Liver (tissue), 9 donors: Measurements from ENCODE around the gene PAN2. TPM values are rescaled to one million over a fixed set of nuclear protein-coding genes. Genes with fewer than 3 reads are reported as not detected.
A peak's percentile ranks its signal among the peaks of the same experiment; 100 is the strongest.

Experiments
- DNase-seq: peaks from one replicate; pipeline ENCODE4 v3.0.0-alpha.2; 2017; ENCODE audit warnings: low spot score
- H3K27ac ChIP-seq, 2 donors: one replicate each; pipeline ENCODE4 v1.7.0; 2013; ENCODE audit warnings: inconsistent platforms in 2 of 2, low read length in 2 of 2, control low read depth in 1 of 2, low read depth in 1 of 2, mild to moderate bottlenecking in 1 of 2
- H3K27me3 ChIP-seq, 4 donors: one replicate each; pipeline versions ENCODE4 v1.6.1 to v1.7.0; 2013; ENCODE audit warnings: low read length in 3 of 4, inconsistent platforms in 1 of 4, mild to moderate bottlenecking in 1 of 4, moderate library complexity in 1 of 4; ENCODE audit not compliant: control insufficient read depth in 4 of 4, insufficient read depth in 4 of 4
- H3K36me3 ChIP-seq, 4 donors: one replicate each; pipeline versions ENCODE4 v1.6.1 to v1.7.0; 2013; ENCODE audit warnings: low read length in 3 of 4, mild to moderate bottlenecking in 3 of 4, low read depth in 1 of 4, moderate library complexity in 1 of 4; ENCODE audit not compliant: control insufficient read depth in 4 of 4, insufficient read depth in 3 of 4
- H3K4me1 ChIP-seq, 4 donors: one replicate each; pipeline versions ENCODE4 v1.6.1 to v1.7.0; 2013; ENCODE audit warnings: low read length in 3 of 4, mild to moderate bottlenecking in 3 of 4, moderate library complexity in 1 of 4; ENCODE audit not compliant: control insufficient read depth in 4 of 4, insufficient read depth in 4 of 4
- H3K4me3 ChIP-seq, 3 donors: one replicate each; pipeline versions ENCODE4 v1.6.1 to v1.7.0; 2013; ENCODE audit warnings: low read length in 3 of 3, control low read depth in 1 of 3, low read depth in 1 of 3, mild to moderate bottlenecking in 1 of 3
- H3K9ac ChIP-seq, 2 donors: one replicate each; pipeline ENCODE4 v1.7.0; 2013; ENCODE audit warnings: low read length in 2 of 2, mild to moderate bottlenecking in 2 of 2, moderate library complexity in 2 of 2, control low read depth in 1 of 2, low read depth in 1 of 2
- H3K9me3 ChIP-seq, 4 donors: one replicate each; pipeline versions ENCODE4 v1.6.1 to v1.7.0; 2013; ENCODE audit warnings: low read length in 3 of 4; ENCODE audit not compliant: control insufficient read depth in 4 of 4
- ATF3 ChIP-seq: IDR thresholded peaks from 2 replicates; pipeline ENCODE4 v1.6.1; 2016; ENCODE audit warnings: antibody characterized with exemption
- CTCF ChIP-seq: fragments of 150-350 bp; IDR thresholded peaks from 2 replicates; pipeline ENCODE4 v1.5.1; 2017; ENCODE audit warnings: improper control_type of control experiment, low read depth, low read length; ENCODE audit not compliant: missing input control
- EGR1 ChIP-seq, 2 donors: IDR thresholded peaks; 2 replicates each; pipeline ENCODE4 v1.6.1; 2016 to 2018; ENCODE audit warnings: antibody characterized with exemption in 2 of 2, low read depth in 2 of 2
- FOXA1 ChIP-seq: IDR thresholded peaks from 2 replicates; pipeline ENCODE4 v1.6.1; 2016; ENCODE audit warnings: antibody characterized with exemption
- FOXA2 ChIP-seq: IDR thresholded peaks from 2 replicates; pipeline ENCODE4 v1.6.1; 2016; ENCODE audit warnings: antibody characterized with exemption
- GABPA ChIP-seq, 2 donors: IDR thresholded peaks in 1 of 2; conservative IDR thresholded peaks in 1 of 2; 2 replicates each; pipeline ENCODE4 v1.6.1; 2016; ENCODE audit warnings: antibody characterized with exemption in 2 of 2, mild to moderate bottlenecking in 1 of 2, moderate library complexity in 1 of 2
- HNF4A ChIP-seq, 2 donors: conservative IDR thresholded peaks; 2 replicates each; pipeline ENCODE4 v1.6.1; 2016; ENCODE audit warnings: antibody characterized with exemption in 2 of 2, mild to moderate bottlenecking in 2 of 2
- HNF4G ChIP-seq: IDR thresholded peaks from 2 replicates; pipeline ENCODE4 v1.6.1; 2016; ENCODE audit warnings: antibody characterized with exemption
- JUND ChIP-seq, 2 donors: IDR thresholded peaks; 2 replicates each; pipeline ENCODE4 v1.6.1; 2016; ENCODE audit warnings: antibody characterized with exemption in 2 of 2
- MAX ChIP-seq: IDR thresholded peaks from 2 replicates; pipeline ENCODE4 v1.6.1; 2016; ENCODE audit warnings: antibody characterized with exemption
- NR2F2 ChIP-seq: IDR thresholded peaks from 2 replicates; pipeline ENCODE4 v1.6.1; 2016; ENCODE audit warnings: antibody characterized with exemption
- RAD21 ChIP-seq, 2 donors: IDR thresholded peaks; 2 replicates each; pipeline ENCODE4 v1.6.1; 2016; ENCODE audit warnings: antibody characterized with exemption in 2 of 2, mild to moderate bottlenecking in 2 of 2
- REST ChIP-seq: IDR thresholded peaks from 2 replicates; pipeline ENCODE4 v1.6.1; 2016; ENCODE audit warnings: antibody characterized with exemption, mild to moderate bottlenecking
- RXRA ChIP-seq, 2 donors: IDR thresholded peaks; 2 replicates each; pipeline ENCODE4 v1.6.1; 2017 to 2018; ENCODE audit warnings: antibody characterized with exemption in 2 of 2, mild to moderate bottlenecking in 1 of 2
- SP1 ChIP-seq: IDR thresholded peaks from 2 replicates; pipeline ENCODE4 v1.6.1; 2018; ENCODE audit warnings: antibody characterized with exemption, mild to moderate bottlenecking
- TAF1 ChIP-seq: conservative IDR thresholded peaks from 2 replicates; pipeline ENCODE4 v1.6.1; 2016; ENCODE audit warnings: antibody characterized with exemption, mild to moderate bottlenecking
- YY1 ChIP-seq: IDR thresholded peaks from 2 replicates; pipeline ENCODE4 v1.6.1; 2016; ENCODE audit warnings: antibody characterized with exemption, mild to moderate bottlenecking
- ZBTB33 ChIP-seq: IDR thresholded peaks from 2 replicates; pipeline ENCODE4 v1.6.1; 2016; ENCODE audit warnings: antibody characterized with exemption
- WGBS: extraction: QIAGEN DNeasy Blood & Tissue Kit; methylation state at CpG from one replicate; pipeline ENCODE4 v1.1.7; 2013; 5-methylcytosine and 5-hydroxymethylcytosine counted together
- polyA plus RNA-seq, 2 donors: library from polyadenylated mRNA; stranded (reverse) in 1 of 2; unstranded in 1 of 2; fragments of 200-250 nt in 1 of 2; fragments of >200 nt in 1 of 2; fragmentation: Nextera tagmentation in 1 of 2; extraction: Ambion mirVana in 1 of 2; gene quantifications; one replicate each; pipeline versions ENCODE4 v1.2.1 to v1.2.3, GENCODE V29; 2013 to 2015
- total RNA-seq, 2 donors: library from RNA; depleted of rRNA; stranded (reverse); fragments of >200 nt; gene quantifications; one replicate each; pipeline ENCODE4 v1.2.3, GENCODE V29; 2014
- donor health status: healthy.
- donor health status: healthy.
- donor health status: healthy.
- donor health status: healthy.
- donor health status: healthy.

The PAN2 gene
- total and polyA plus RNA-seq, 4 donors, result 20.5 to 92.4 (median 27.7) TPM

GRCh38 chr12:56317675-56318074 is 16.1 kb downstream of the PAN2 start:
- H3K36me3 ChIP-seq, result peaks cover 15 to 33% (median 23%) of the 10 kb centered on the region in 4 donors
- WGBS, result 97% methylated on average over 3 of the region's 3 CpGs
- H3K9ac ChIP-seq, result no peak overlapping the region
- H3K9me3 ChIP-seq, result no peaks in the 10 kb centered on the region
- peaks cover 0 to 20% (median 14%) of the 10 kb centered on the region in 4 donors for H3K4me1 ChIP-seq
- no peak overlapping the region for H3K4me3 ChIP-seq
- no peak for DNase-seq
- no peak for TF ChIP-seq JUND (IDR thresholded peaks at IDR 0.05)
- TF ChIP-seq FOXA2, result no peak
- TF ChIP-seq RAD21 (IDR thresholded peaks at IDR 0.05), result no peak
- TF ChIP-seq ATF3, result no peak
- no peak for TF ChIP-seq RXRA (IDR thresholded peaks at IDR 0.05)
- no peak for TF ChIP-seq FOXA1
- TF ChIP-seq NR2F2, result no peak
- no peak for TF ChIP-seq SP1
- TF ChIP-seq CTCF, result no peak
- no peak for TF ChIP-seq EGR1 (IDR thresholded peaks at IDR 0.05; ENCODE audit: low read depth in 2 of 2)
- TF ChIP-seq MAX, result no peak
- H3K27ac ChIP-seq, result no peak overlapping the region
- no peaks in the 10 kb centered on the region for H3K27me3 ChIP-seq

GRCh38 chr12:56315622-56316473 is 18.0 kb downstream of the PAN2 start, which contains the start of gene CNPY2:
TSS of gene CNPY2 (minus strand) at chr12:56315988. CDS start at chr12:56315217, 771 bp downstream.
- TF ChIP-seq MAX (peak; percentile 85), FOXA1 (no peak), RXRA (IDR thresholded peaks at IDR 0.05) (peak; percentile 73 to 78), GABPA (IDR thresholded peaks at IDR 0.05 in 1 of 2, conservative IDR thresholded peaks at IDR 0.05 in 1 of 2) (peak in 1 of 2 donors; percentile 69), REST (peak; percentile 69), CTCF (no peak), HNF4A (conservative IDR thresholded peaks at IDR 0.05) (peak; percentile 49 to 70), FOXA2 (no peak), RAD21 (IDR thresholded peaks at IDR 0.05) (peak; percentile 52 to 59), JUND (IDR thresholded peaks at IDR 0.05) (peak in 1 of 2 donors; percentile 37), NR2F2 (peak; percentile 56), YY1 (peak; percentile 92), SP1 (peak; percentile 78), HNF4G (no peak), TAF1 (peak; percentile 73), EGR1 (IDR thresholded peaks at IDR 0.05; ENCODE audit: low read depth in 2 of 2) (no peak), ZBTB33 (peak; percentile 99), ATF3 (no peak)
- Histone ChIP-seq H3K4me1 (peaks cover 0 to 20% (median 14%) of the 10 kb centered on the region in 4 donors), H3K27me3 (no peaks in the 10 kb centered on the region), H3K9ac (peak within 1 kb of the TSS; percentile 72 to 88), H3K4me3 (peak within 1 kb of the TSS; percentile 67 to 81 (median 69)), H3K27ac (peak within 1 kb of the TSS; percentile 86 to 98), H3K9me3 (no peaks in the 10 kb centered on the region), H3K36me3 (peaks cover 15 to 29% (median 20%) of the 10 kb centered on the region in 4 donors)
- under 1% methylated on average over 62 of the region's 62 CpGs for WGBS
- DNase-seq, result peak; percentile 94
